Lung (tissue), 12 donors: ENCODE data around the gene TMC8. TPM values are rescaled to one million over a fixed set of nuclear protein-coding genes. Genes with fewer than 3 reads are reported as not detected.

Source experiments
- ATAC-seq: fragments of 200-7000 bp; cut with Tn5 transposase; one replicate; pipeline ENCODE4 v1.9.1; 2020; ENCODE audit warnings: moderate number of reproducible peaks; ENCODE audit not compliant: insufficient read depth, low FRiP score
- DNase-seq, 3 donors: peaks; one replicate each; pipeline ENCODE4 v3.0.0-alpha.2; 2013 to 2017
- H3K27ac ChIP-seq, 2 donors: one replicate each; pipeline ENCODE4 v1.5.1; 2013; ENCODE audit warnings: mild to moderate bottlenecking in 2 of 2, moderate library complexity in 2 of 2, control low read depth in 1 of 2, inconsistent platforms in 1 of 2, low read depth in 1 of 2, low read length in 1 of 2
- H3K27me3 ChIP-seq, 3 donors: one replicate each; pipeline ENCODE4 v1.5.1; 2013; ENCODE audit warnings: low read length in 2 of 3; ENCODE audit not compliant: control insufficient read depth in 3 of 3, insufficient read depth in 3 of 3
- H3K36me3 ChIP-seq, 4 donors: one replicate each; pipeline ENCODE4 v1.5.1; 2013; ENCODE audit warnings: low read length in 4 of 4, mild to moderate bottlenecking in 1 of 4, moderate library complexity in 1 of 4; ENCODE audit not compliant: control insufficient read depth in 4 of 4, insufficient read depth in 4 of 4
- H3K4me1 ChIP-seq, 5 donors: one replicate each; pipeline ENCODE4 v1.5.1; 2013; ENCODE audit warnings: low read length in 5 of 5, mild to moderate bottlenecking in 2 of 5, moderate library complexity in 1 of 5; ENCODE audit not compliant: control insufficient read depth in 5 of 5, insufficient read depth in 5 of 5
- H3K4me3 ChIP-seq: one replicate; pipeline ENCODE4 v1.5.1; 2013; ENCODE audit warnings: mild to moderate bottlenecking, control low read depth, moderate library complexity
- H3K9ac ChIP-seq, 2 donors: one replicate each; pipeline ENCODE4 v1.5.1; 2013; ENCODE audit warnings: low read length in 2 of 2, control low read depth in 1 of 2; ENCODE audit not compliant: insufficient read depth in 1 of 2
- H3K9me3 ChIP-seq, 4 donors: one replicate each; pipeline ENCODE4 v1.5.1; 2013; ENCODE audit warnings: low read length in 3 of 4, mild to moderate bottlenecking in 1 of 4, moderate library complexity in 1 of 4; ENCODE audit not compliant: control insufficient read depth in 4 of 4, insufficient read depth in 3 of 4
- CTCF ChIP-seq: IDR thresholded peaks from 2 replicates; pipeline ENCODE4 v1.5.1; 2012; ENCODE audit warnings: mild to moderate bottlenecking; ENCODE audit errors: control extremely low read depth, extremely low read depth
- WGBS, 2 donors: extraction: QIAGEN DNeasy Blood & Tissue Kit; methylation state at CpG; one replicate each; pipeline ENCODE4 v1.1.7; 2013; 5-methylcytosine and 5-hydroxymethylcytosine counted together
- polyA plus RNA-seq, 2 donors: library from polyadenylated mRNA; stranded (reverse); fragments of 200-250 nt; gene quantifications; one replicate each; pipeline ENCODE4 v1.2.1, GENCODE V29; 2013
- total RNA-seq, 2 donors: library from RNA; depleted of rRNA in 1 of 2; stranded (reverse); fragments of >200 nt in 1 of 2; gene quantifications; one replicate each; pipeline ENCODE4 v1.2.1, GENCODE V29; 2014 to 2021
- donor health status: control.
- donor health status: control.
- donor health status: Bipolar disorder and iron deficiency.
- donor health status: healthy.
- donor health status: DM: yes; HTN: yes; CAD: no.

The TMC8 gene
- total and polyA plus RNA-seq, 4 donors: 15.5 to 28.1 (median 18.5) TPM

DNA sequence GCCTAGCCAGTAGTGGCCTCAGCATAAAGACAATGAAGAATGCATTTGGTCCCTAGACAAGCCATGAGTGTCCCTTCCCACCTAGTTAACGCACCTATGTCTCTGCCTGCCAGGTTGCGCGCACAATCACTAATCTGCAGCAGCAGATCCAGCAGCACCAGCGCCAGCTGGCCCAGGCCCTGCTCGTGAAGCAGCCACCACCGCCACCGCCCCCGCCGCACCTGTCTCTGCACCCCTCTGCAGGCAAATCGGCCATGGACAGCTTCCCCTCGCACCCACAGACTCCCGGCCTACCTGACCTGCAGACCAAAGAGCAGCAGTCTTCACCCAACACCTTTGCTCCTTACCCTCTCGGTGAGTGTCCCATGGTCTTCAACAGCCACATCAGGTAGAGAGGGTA lies 43.8 kb upstream of the TMC8 start:
- no peak for ATAC-seq
- no peak overlapping the region for H3K4me3 ChIP-seq

GRCh38 chr17:78088529-78088928 lies 42.0 kb upstream of the TMC8 start:
- no peak overlapping the region for H3K4me3 ChIP-seq
- no peak for ATAC-seq
- H3K27ac ChIP-seq: no peak overlapping the region
- H3K4me1 ChIP-seq: no peaks in the 10 kb centered on the region
- DNase-seq: no peak
- peaks cover 32 to 39% (median 37%) of the 10 kb centered on the region in 4 donors for H3K36me3 ChIP-seq
- 89 to 96% methylated on average over 1 of the region's 1 CpG for WGBS, 2 donors
- H3K27me3 ChIP-seq: no peaks in the 10 kb centered on the region
- H3K9ac ChIP-seq: no peak overlapping the region
- TF ChIP-seq CTCF: no peak
- no peaks in the 10 kb centered on the region for H3K9me3 ChIP-seq

More for the DNA sequence above, 43.8 kb upstream of the TMC8 start:
- Histone ChIP-seq H3K36me3 (peaks cover 26 to 36% (median 32%) of the 10 kb centered on the region in 4 donors), H3K4me1 (no peaks in the 10 kb centered on the region), H3K9ac (no peak overlapping the region), H3K27me3 (no peaks in the 10 kb centered on the region), H3K9me3 (no peaks in the 10 kb centered on the region), H3K27ac (no peak overlapping the region)
- no peak for TF ChIP-seq CTCF
- DNase-seq: no peak
- 97 to 98% methylated on average over 13 of the region's 13 CpGs for WGBS, 2 donors

GRCh38 chr17:78089576-78090281 lies 40.8 kb upstream of the TMC8 start:
- Histone ChIP-seq H3K36me3 (peaks cover 34 to 43% (median 38%) of the 10 kb centered on the region in 4 donors), H3K27ac (peak overlapping the region in 1 of 2 donors; percentile 52), H3K9me3 (no peaks in the 10 kb centered on the region), H3K4me3 (no peak overlapping the region), H3K4me1 (no peaks in the 10 kb centered on the region), H3K27me3 (no peaks in the 10 kb centered on the region), H3K9ac (no peak overlapping the region)
- no peak for DNase-seq
- no peak for ATAC-seq
- TF ChIP-seq CTCF: no peak
- WGBS, 2 donors: 67 to 76% methylated on average over 7 of the region's 7 CpGs

- Histone ChIP-seq H3K4me3 (no peak overlapping the region), H3K27me3 (no peaks in the 10 kb centered on the region), H3K9me3 (no peaks in the 10 kb centered on the region), H3K27ac (no peak overlapping the region), H3K36me3 (peaks cover 44 to 56% (median 49%) of the 10 kb centered on the region in 4 donors), H3K9ac (no peak overlapping the region), H3K4me1 (no peaks in the 10 kb centered on the region)
- ATAC-seq (no peak), DNase-seq (no peak)
- WGBS, 2 donors: 94 to 96% methylated on average over 6 of the region's 6 CpGs
- TF ChIP-seq CTCF: no peak
These were observed 37.7 kb upstream of the TMC8 start for GRCh38 chr17:78092794-78093324.
